GM12878 (cell line): ENCODE results near the gene KIFC3. TPM values are rescaled to one million over a fixed set of nuclear protein-coding genes. Genes with fewer than 3 reads are reported as not detected.

Experiments used
- ATAC-seq: fragments of 200-7000 bp; cut with Tn5 transposase; 3 replicates; pipeline ENCODE4 v1.9.1; 2020; ENCODE audit warnings: mild to moderate bottlenecking, moderate library complexity
- BruUV-seq: library from RNA; stranded (reverse); fragments of 400-500 nt; replicated peaks from 2 replicates; lab custom pipeline; 2021; lab: Mats Ljungman, UMichigan
- CTCF ChIA-PET: fragments of 300-600 bp; sonication (Branson Sonifier 250); formaldehyde crosslinking; extraction: SDS; loops from one replicate; lab custom pipeline; 2021; ENCODE audit warnings: inconsistent platforms; lab: Yijun Ruan, JAX
- POLR2A ChIA-PET: fragments of 350-600 bp; formaldehyde crosslinking; extraction: SDS; loops from one replicate; lab custom pipeline; 2021; ENCODE audit warnings: inconsistent platforms; lab: Charles Lee
- RAD21 ChIA-PET: fragments of 300-600 bp; sonication (Branson Sonifier 250); formaldehyde crosslinking; loops from one replicate; lab custom pipeline; 2023; ENCODE audit warnings: antibody characterized with exemption; ENCODE audit not compliant: unreplicated experiment; lab: Charles Lee
- SMC1A ChIA-PET: fragments of 300-600 bp; sonication (Branson Sonifier 250); formaldehyde crosslinking; loops from one replicate; lab custom pipeline; 2023; ENCODE audit not compliant: unreplicated experiment, uncharacterized antibody; lab: Charles Lee
- DNase-seq: peaks from one replicate; pipeline ENCODE4 v3.0.0-alpha.2; 2011; ENCODE audit warnings: low read depth, low spot score
- FAIRE-seq: peaks from 3 replicates; lab custom pipeline; 2011; peaks lifted over from hg19 to GRCh38; lab: Jason Lieb, UNC
- H2AFZ ChIP-seq: 2 replicates; pipeline ENCODE4 v1.6.0; 2011; ENCODE audit warnings: low read depth, low read length, control low read depth; ENCODE audit not compliant: control insufficient read depth
- H3K27ac ChIP-seq: 2 replicates; pipeline ENCODE4 v1.5.1; 2011; ENCODE audit warnings: control low read depth; ENCODE audit not compliant: control insufficient read depth, insufficient read depth
- H3K27me3 ChIP-seq, 2 experiments: replicated peaks in 1 of 2; 2 replicates each; pipeline versions ENCODE4 v1.6.0 to v1.6.1; 2011; ENCODE audit warnings: low read length in 1 of 2; ENCODE audit not compliant: control insufficient read depth in 2 of 2, insufficient read depth in 2 of 2
- H3K36me3 ChIP-seq, 2 experiments: 2 replicates each; pipeline ENCODE4 v1.5.1; 2011; ENCODE audit warnings: low read length in 1 of 2; ENCODE audit not compliant: control insufficient read depth in 2 of 2, insufficient read depth in 2 of 2
- H3K4me1 ChIP-seq: 2 replicates; pipeline ENCODE4 v1.6.1; 2011; ENCODE audit warnings: mild to moderate bottlenecking, low read length, moderate library complexity, mixed read lengths; ENCODE audit not compliant: control insufficient read depth, insufficient read depth
- H3K4me2 ChIP-seq: 2 replicates; pipeline ENCODE4 v1.6.0; 2011; ENCODE audit warnings: control low read depth; ENCODE audit not compliant: control insufficient read depth, insufficient read depth
- H3K4me3 ChIP-seq: fragments of 200-600 bp; sonication (generic); 2 replicates; pipeline ENCODE4 v1.5.1; 2016
- H3K79me2 ChIP-seq: 2 replicates; pipeline ENCODE4 v1.6.0; 2011; ENCODE audit warnings: low read length; ENCODE audit not compliant: control insufficient read depth, insufficient read depth
- H3K9ac ChIP-seq: 2 replicates; pipeline ENCODE4 v1.8.0; 2011; ENCODE audit warnings: low read length, control low read depth, mixed read lengths; ENCODE audit not compliant: control insufficient read depth, insufficient read depth
- H3K9me3 ChIP-seq: replicated peaks from 3 replicates; pipeline ENCODE4 v1.5.1; 2011; ENCODE audit warnings: mild to moderate bottlenecking, low read length; ENCODE audit not compliant: control insufficient read depth, insufficient read depth
- H4K20me1 ChIP-seq: 2 replicates; pipeline ENCODE4 v1.6.0; 2011; ENCODE audit not compliant: control insufficient read depth, insufficient read depth
- EGR1 ChIP-seq, 2 experiments: IDR thresholded peaks; 1 replicate in 1 of 2; 2 replicates in 1 of 2; pipeline ENCODE4 v1.6.1; 2011 to 2012; ENCODE audit warnings: low read depth in 2 of 2, low read length in 2 of 2, borderline replicate concordance in 1 of 2, mild to moderate bottlenecking in 1 of 2, moderate library complexity in 1 of 2
- HCFC1 ChIP-seq: fragments of 150-350 bp; IDR thresholded peaks from 2 replicates; pipeline ENCODE4 v1.6.1; 2014; ENCODE audit warnings: low read length
- NFXL1 ChIP-seq: fragments of 450-650 bp; IDR thresholded peaks from 2 replicates; pipeline ENCODE4 v1.6.1; 2017; ENCODE audit warnings: antibody characterized with exemption, mild to moderate bottlenecking, borderline replicate concordance
- PAX8 ChIP-seq: fragments of 450-650 bp; IDR thresholded peaks from 2 replicates; pipeline ENCODE4 v1.6.1; 2017; ENCODE audit warnings: mild to moderate bottlenecking, moderate library complexity
- SMARCA5 ChIP-seq: fragments of 450-650 bp; IDR thresholded peaks from 2 replicates; pipeline ENCODE4 v1.6.1; 2017; ENCODE audit warnings: mild to moderate bottlenecking
- SREBF2 ChIP-seq: IDR thresholded peaks from 2 replicates; pipeline ENCODE4 v1.6.1; 2012; ENCODE audit warnings: mild to moderate bottlenecking, low read length
- TCF12 ChIP-seq: IDR thresholded peaks from 2 replicates; pipeline ENCODE4 v1.6.1; 2011; ENCODE audit warnings: low read depth, mild to moderate bottlenecking, low read length
- ZNF384 ChIP-seq: IDR thresholded peaks from 2 replicates; pipeline ENCODE4 v1.6.1; 2012; ENCODE audit warnings: low read depth, mild to moderate bottlenecking, low read length, improper control_type of control experiment, borderline replicate concordance
- ZSCAN29 ChIP-seq: fragments of 450-650 bp; IDR thresholded peaks from 2 replicates; pipeline ENCODE4 v1.6.1; 2017; ENCODE audit warnings: mild to moderate bottlenecking, moderate library complexity
- WGBS: methylation state at CpG from one replicate; pipeline ENCODE4 v1.1.6; 2016; ENCODE audit warnings: low lambda C conversion rate; ENCODE audit not compliant: insufficient replicate concordance, insufficient coverage; ENCODE audit errors: missing lambda C conversion rate; 5-methylcytosine and 5-hydroxymethylcytosine counted together
- in situ Hi-C: fragments of 300-500 bp; cut with MboI; formaldehyde crosslinking; loops from 9 replicates; pipeline ENCODE4 v1.14.3; 2018; ENCODE audit warnings: mixed read lengths
- intact Hi-C: fragments of 100-400 bp; cut with micrococcal nuclease; formaldehyde crosslinking; loops from one replicate; pipeline ENCODE4 v1.14.2; 2022; ENCODE audit not compliant: unreplicated experiment
- polyA plus RNA-seq, 11 experiments: library from polyadenylated mRNA; depleted of rRNA in 4 of 11; unstranded in 6 of 11; stranded (reverse) in 5 of 11; fragments of >200 nt; fragmentation: Nextera tagmentation in 4 of 11; fragmentation: Illumina TruSeq in 1 of 11; extraction: Ambion mirVana in 4 of 11; extraction: Trizol in 1 of 11; gene quantifications; 1 replicate in 1 of 11; 2 replicates in 10 of 11; pipeline versions ENCODE4 v1.2.1 to v1.2.3, GENCODE V29; 2011 to 2016; ENCODE audit warnings: inconsistent platforms in 2 of 11, missing spikeins in 2 of 11, low read depth in 1 of 11
- total RNA-seq, 4 experiments: library from RNA; depleted of rRNA in 3 of 4; stranded (reverse); fragments of >200 nt in 3 of 4; fragmentation: Illumina TruSeq in 1 of 4; extraction: Trizol in 1 of 4; gene quantifications; 2 replicates each; pipeline versions ENCODE4 v1.2.1 to v1.2.3, GENCODE V29; 2013 to 2021
- TF ChIP-seq, protein P1 (sequence below): fragments of 450-650 bp; IDR thresholded peaks from 2 replicates; pipeline ENCODE4 v1.6.1; 2016; ENCODE audit warnings: mild to moderate bottlenecking

The KIFC3 gene
- total and polyA plus RNA-seq, 10 of the 15 experiments (the other 5 are each of a cell fraction or from before 2014, with no cell fraction given): 0.22 to 1.3 (median 0.26) TPM; not detected in 3

DNA sequence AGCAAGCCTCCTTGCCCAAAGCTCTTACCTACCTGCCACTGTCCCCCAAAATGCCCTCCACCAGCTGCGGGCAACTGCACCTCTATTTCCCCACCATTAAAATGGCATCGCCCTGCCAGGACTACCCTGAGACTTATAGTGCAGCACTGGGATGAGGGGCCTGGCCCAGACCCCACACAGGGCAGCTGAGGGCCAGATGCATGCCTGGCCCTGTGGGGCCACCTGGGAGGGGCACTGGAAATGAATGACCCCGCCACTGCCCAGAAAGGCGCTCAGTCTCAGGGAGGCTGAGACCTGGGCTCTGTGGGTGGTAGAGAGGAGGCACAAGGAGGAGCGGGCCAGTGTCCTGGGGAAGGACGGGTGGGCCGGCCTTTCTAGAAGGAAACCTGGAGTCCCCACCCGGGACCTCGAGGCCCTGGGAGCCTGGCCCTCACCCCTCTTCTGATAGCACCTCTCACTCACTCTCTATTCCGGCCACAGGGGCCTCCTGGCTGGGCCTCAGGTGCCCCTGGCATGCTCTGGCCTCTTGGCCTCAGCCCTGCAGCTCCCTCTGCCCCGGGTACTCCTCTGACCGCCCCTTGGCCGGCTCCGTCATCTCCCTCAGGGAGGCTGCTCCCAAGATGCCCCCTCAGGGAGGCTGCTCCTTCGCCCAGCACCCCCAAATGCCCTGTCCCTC lies 39.8 kb downstream of the KIFC3 start:
- H3K4me2 ChIP-seq: no peak overlapping the region
- no peaks in the 10 kb centered on the region for H4K20me1 ChIP-seq
- BruUV-seq: no TSS peak
- no peak overlapping the region for H2AFZ ChIP-seq
- no peaks in the 10 kb centered on the region for H3K27me3 ChIP-seq
- ChIA-PET RAD21 (no interaction called here), CTCF (no interaction called here), POLR2A (no interaction called here), SMC1A (interaction anchor here (0.5 kb wide), 1 partner anchor 31 kb away, joined by 4 read pairs; no protein-coding TSS in a partner anchor)
- no peak overlapping the region for H3K9ac ChIP-seq
- FAIRE-seq: no peak
- no peaks in the 10 kb centered on the region; a peak in 1 of 4 replicates for H3K36me3 ChIP-seq
- 18% methylated on average over 14 of the region's 15 CpGs for WGBS
- no peak overlapping the region for H3K4me3 ChIP-seq
- intact Hi-C loops (no loop called here), in situ Hi-C loops (no loop called here)
- DNase-seq: no peak
- ATAC-seq: no peak
- H3K27ac ChIP-seq: no peak overlapping the region
- H3K4me1 ChIP-seq: no peaks in the 10 kb centered on the region
- no peak for TF ChIP-seq TCF12
- TF ChIP-seq SMARCA5: no peak
- TF ChIP-seq ZSCAN29: no peak
- TF ChIP-seq SREBF2: no peak
- TF ChIP-seq EGR1 (IDR thresholded peaks at IDR 0.05; ENCODE audit: borderline replicate concordance in 1 of 2, low read depth in 2 of 2, low read length in 2 of 2): no peak
- TF ChIP-seq HCFC1: no peak
- no peak for TF ChIP-seq NFXL1
- no peak for TF ChIP-seq ZNF384
- TF ChIP-seq PAX8: no peak
- TF ChIP-seq, protein P1, sequence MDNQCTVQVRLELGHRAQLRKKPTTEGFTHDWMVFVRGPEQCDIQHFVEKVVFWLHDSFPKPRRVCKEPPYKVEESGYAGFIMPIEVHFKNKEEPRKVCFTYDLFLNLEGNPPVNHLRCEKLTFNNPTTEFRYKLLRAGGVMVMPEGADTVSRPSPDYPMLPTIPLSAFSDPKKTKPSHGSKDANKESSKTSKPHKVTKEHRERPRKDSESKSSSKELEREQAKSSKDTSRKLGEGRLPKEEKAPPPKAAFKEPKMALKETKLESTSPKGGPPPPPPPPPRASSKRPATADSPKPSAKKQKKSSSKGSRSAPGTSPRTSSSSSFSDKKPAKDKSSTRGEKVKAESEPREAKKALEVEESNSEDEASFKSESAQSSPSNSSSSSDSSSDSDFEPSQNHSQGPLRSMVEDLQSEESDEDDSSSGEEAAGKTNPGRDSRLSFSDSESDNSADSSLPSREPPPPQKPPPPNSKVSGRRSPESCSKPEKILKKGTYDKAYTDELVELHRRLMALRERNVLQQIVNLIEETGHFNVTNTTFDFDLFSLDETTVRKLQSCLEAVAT: no peak
- H3K79me2 ChIP-seq: no peaks in the 10 kb centered on the region
- H3K9me3 ChIP-seq: no peaks in the 10 kb centered on the region
